ENCODE results near the gene SERPINB2. TPM values are rescaled to one million over a fixed set of nuclear protein-coding genes. Genes with fewer than 3 reads are reported as not detected.

Gene SERPINB2
- total RNA-seq, 2 experiments from 2014 or later, result 0.25 TPM; not detected in 1

DNA sequence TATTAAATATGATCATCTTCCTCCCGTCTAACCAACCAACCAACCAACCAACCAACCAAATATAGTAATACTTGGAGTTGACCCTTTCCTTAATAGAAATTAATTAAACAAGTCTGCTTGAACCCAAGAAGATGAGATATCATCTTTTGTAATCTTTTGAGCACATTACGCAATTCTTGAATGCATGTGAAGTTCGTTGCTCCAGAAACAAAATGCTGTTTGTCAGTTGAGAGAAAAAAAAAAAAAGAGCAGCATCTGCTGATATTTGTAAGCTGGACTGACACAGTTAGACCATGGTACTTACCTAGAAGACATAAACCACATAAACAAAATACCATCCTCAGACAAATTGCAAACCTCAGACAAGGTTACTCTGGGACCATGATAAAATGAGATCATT, 9.2 kb upstream of the SERPINB2 start:
- DNase-seq, result no peak
- intact Hi-C loops (cut with DNase I, micrococcal nuclease), result no loop called here
- H3K36me3 Mint-ChIP-seq (ENCODE audit: low read depth), result no peaks in the 10 kb centered on the region

GRCh38 chr18:63878925-63879324, 8.6 kb upstream of the SERPINB2 start:
- Histone ChIP-seq H3K27ac (ENCODE audit: low read depth in 1 of 2, low read length in 2 of 2) (no peak overlapping the region), H3K4me1 (ENCODE audit: insufficient read depth, low read length) (no peaks in the 10 kb centered on the region), H3K9me3 (ENCODE audit: control insufficient read depth in 1 of 2, insufficient read depth in 1 of 2, low read length in 2 of 2) (no peaks in the 10 kb centered on the region), H3K36me3 (ENCODE audit: insufficient read depth, low read length) (no peaks in the 10 kb centered on the region), H3K27me3 (ENCODE audit: control insufficient read depth in 1 of 2, insufficient read depth in 2 of 2, low read length in 2 of 2) (no peaks in the 10 kb centered on the region), H3K4me3 (ENCODE audit: low read length) (no peak overlapping the region)
- no peaks in the 10 kb centered on the region for H3K9me3 Mint-ChIP-seq
- DNase-seq (no peak), ATAC-seq (ENCODE audit: poor library complexity) (no peak)
- H3K27me3 Mint-ChIP-seq, result no peaks in the 10 kb centered on the region
- H3K36me3 Mint-ChIP-seq (ENCODE audit: low read depth), result no peaks in the 10 kb centered on the region
- CTCF ChIA-PET, result interaction anchor here (0.9 kb wide), 1 partner anchor 8 kb away, joined by 3 read pairs; no protein-coding TSS in a partner anchor
- no peak overlapping the region for H3K4me3 Mint-ChIP-seq
- TF ChIP-seq, protein P1, sequence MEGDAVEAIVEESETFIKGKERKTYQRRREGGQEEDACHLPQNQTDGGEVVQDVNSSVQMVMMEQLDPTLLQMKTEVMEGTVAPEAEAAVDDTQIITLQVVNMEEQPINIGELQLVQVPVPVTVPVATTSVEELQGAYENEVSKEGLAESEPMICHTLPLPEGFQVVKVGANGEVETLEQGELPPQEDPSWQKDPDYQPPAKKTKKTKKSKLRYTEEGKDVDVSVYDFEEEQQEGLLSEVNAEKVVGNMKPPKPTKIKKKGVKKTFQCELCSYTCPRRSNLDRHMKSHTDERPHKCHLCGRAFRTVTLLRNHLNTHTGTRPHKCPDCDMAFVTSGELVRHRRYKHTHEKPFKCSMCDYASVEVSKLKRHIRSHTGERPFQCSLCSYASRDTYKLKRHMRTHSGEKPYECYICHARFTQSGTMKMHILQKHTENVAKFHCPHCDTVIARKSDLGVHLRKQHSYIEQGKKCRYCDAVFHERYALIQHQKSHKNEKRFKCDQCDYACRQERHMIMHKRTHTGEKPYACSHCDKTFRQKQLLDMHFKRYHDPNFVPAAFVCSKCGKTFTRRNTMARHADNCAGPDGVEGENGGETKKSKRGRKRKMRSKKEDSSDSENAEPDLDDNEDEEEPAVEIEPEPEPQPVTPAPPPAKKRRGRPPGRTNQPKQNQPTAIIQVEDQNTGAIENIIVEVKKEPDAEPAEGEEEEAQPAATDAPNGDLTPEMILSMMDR (IDR thresholded peaks at IDR 0.05), result no peak
- POLR2A ChIA-PET, result no interaction called here
- no peak overlapping the region for H3K27ac Mint-ChIP-seq
- no peaks in the 10 kb centered on the region for H3K4me1 Mint-ChIP-seq (ENCODE audit: low read depth)
- intact Hi-C loops (cut with DNase I, micrococcal nuclease), result no loop called here

More for the DNA sequence above, 9.2 kb upstream of the SERPINB2 start:
- Histone ChIP-seq H3K27ac (ENCODE audit: low read depth in 1 of 2, low read length in 2 of 2) (no peak overlapping the region), H3K27me3 (ENCODE audit: control insufficient read depth in 1 of 2, insufficient read depth in 2 of 2, low read length in 2 of 2) (no peaks in the 10 kb centered on the region), H3K36me3 (ENCODE audit: insufficient read depth, low read length) (no peaks in the 10 kb centered on the region), H3K9me3 (ENCODE audit: control insufficient read depth in 1 of 2, insufficient read depth in 1 of 2, low read length in 2 of 2) (no peaks in the 10 kb centered on the region), H3K4me3 (ENCODE audit: low read length) (no peak overlapping the region), H3K4me1 (ENCODE audit: insufficient read depth, low read length) (no peaks in the 10 kb centered on the region)
- ChIA-PET POLR2A (no interaction called here), CTCF (no interaction called here)
- TF ChIP-seq, protein P1 (IDR thresholded peaks at IDR 0.05), result no peak
- Mint-ChIP-seq H3K9me3 (no peaks in the 10 kb centered on the region), H3K4me3 (no peak overlapping the region), H3K4me1 (ENCODE audit: low read depth) (no peaks in the 10 kb centered on the region), H3K27me3 (no peaks in the 10 kb centered on the region), H3K27ac (no peak overlapping the region)
- no peak for ATAC-seq (ENCODE audit: poor library complexity)

DNA sequence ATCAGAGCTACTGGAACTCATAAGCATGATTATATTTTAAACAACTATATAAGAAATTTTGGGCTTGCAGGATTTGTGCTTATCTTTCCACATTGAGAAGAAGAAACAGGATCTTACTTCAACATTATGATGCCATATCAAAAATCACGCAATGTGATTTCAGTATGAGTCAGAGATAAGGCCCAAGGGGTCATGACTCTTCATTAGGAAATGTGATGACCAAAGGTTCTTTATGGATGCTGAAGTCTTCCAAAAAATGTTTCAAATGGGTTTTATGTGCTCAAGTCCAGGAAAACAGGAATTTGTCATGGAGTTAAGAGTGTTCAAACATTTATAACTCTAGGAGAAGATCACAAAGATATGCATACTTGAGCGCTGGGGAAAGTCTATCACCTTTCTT, 7.8 kb upstream of the SERPINB2 start:
- H3K27ac ChIP-seq (ENCODE audit: low read depth in 1 of 2, low read length in 2 of 2), result no peak overlapping the region
- Mint-ChIP-seq H3K9me3 (no peaks in the 10 kb centered on the region), H3K4me1 (ENCODE audit: low read depth) (no peaks in the 10 kb centered on the region), H3K4me3 (no peak overlapping the region), H3K27ac (no peak overlapping the region), H3K36me3 (ENCODE audit: low read depth) (no peaks in the 10 kb centered on the region), H3K27me3 (peaks cover 3% of the 10 kb centered on the region)
- no peak overlapping the region for H3K4me3 ChIP-seq (ENCODE audit: low read length)
- no peaks in the 10 kb centered on the region for H3K4me1 ChIP-seq (ENCODE audit: insufficient read depth, low read length)
- POLR2A ChIA-PET, result no interaction called here
- no peaks in the 10 kb centered on the region for H3K9me3 ChIP-seq (ENCODE audit: control insufficient read depth in 1 of 2, insufficient read depth in 1 of 2, low read length in 2 of 2)
- DNase-seq (peak in 2 of 14 experiments; percentile 20 to 31), ATAC-seq (ENCODE audit: poor library complexity) (no peak)
- peaks cover under 1 to 4% of the 10 kb centered on the region in 2 experiments for H3K27me3 ChIP-seq (ENCODE audit: control insufficient read depth in 1 of 2, insufficient read depth in 2 of 2, low read length in 2 of 2)
- CTCF ChIA-PET, result interaction anchor here (0.9 kb wide), 1 partner anchor 9 kb away, joined by 3 read pairs; no protein-coding TSS in a partner anchor
- no peaks in the 10 kb centered on the region for H3K36me3 ChIP-seq (ENCODE audit: insufficient read depth, low read length)
- TF ChIP-seq, protein P1 (IDR thresholded peaks at IDR 0.05), result no peak
- intact Hi-C loops (cut with DNase I, micrococcal nuclease), result no loop called here

Data from CD4-positive, alpha-beta T cell (primary cell).